BLaER1 treated with 17β-estradiol and CSF1 and Interleukin-3, amounts not matched to agents 10 nM and 100 nM (cell line): Measurements from ENCODE around the gene ANKRD24.
"Not testable (repeated sequence)": the region's sequence is repeated elsewhere in the genome, so short reads cannot be mapped to it uniquely, and the experiment has no call there.

Experiments
- H3K27ac ChIP-seq, 11 experiments: shearing (Covaris generic); formaldehyde crosslinking; 2 replicates each; pipeline ENCODE4 v1.8.1; 2022
- H3K27me3 ChIP-seq, 11 experiments: shearing (Covaris generic); formaldehyde crosslinking; 2 replicates each; pipeline ENCODE4 v1.8.1; 2022
- H3K36me3 ChIP-seq, 11 experiments: shearing (Covaris generic); formaldehyde crosslinking; 2 replicates each; pipeline ENCODE4 v1.8.1; 2022
- H3K4me1 ChIP-seq, 10 experiments: shearing (Covaris generic); formaldehyde crosslinking; 2 replicates each; pipeline ENCODE4 v1.8.1; 2022
- H3K4me2 ChIP-seq, 11 experiments: shearing (Covaris generic); formaldehyde crosslinking; 2 replicates each; pipeline ENCODE4 v1.8.1; 2022
- H3K4me3 ChIP-seq, 10 experiments: shearing (Covaris generic); formaldehyde crosslinking; 2 replicates each; pipeline ENCODE4 v1.8.1; 2022
- H3K9ac ChIP-seq, 11 experiments: shearing (Covaris generic); formaldehyde crosslinking; 2 replicates each; pipeline ENCODE4 v1.8.1; 2022
- H3K9me3 ChIP-seq, 11 experiments: shearing (Covaris generic); formaldehyde crosslinking; replicated peaks in 1 of 11; 2 replicates each; pipeline ENCODE4 v1.8.1; 2022
- H4K20me1 ChIP-seq, 11 experiments: shearing (Covaris generic); formaldehyde crosslinking; 2 replicates each; pipeline ENCODE4 v1.8.1; 2022
- Cebpa-rat ChIP-seq, 11 experiments: shearing (Covaris generic); IDR thresholded peaks; 2 replicates each; pipeline ENCODE4 v1.8.1; 2022

ANKRD24 gene

DNA sequence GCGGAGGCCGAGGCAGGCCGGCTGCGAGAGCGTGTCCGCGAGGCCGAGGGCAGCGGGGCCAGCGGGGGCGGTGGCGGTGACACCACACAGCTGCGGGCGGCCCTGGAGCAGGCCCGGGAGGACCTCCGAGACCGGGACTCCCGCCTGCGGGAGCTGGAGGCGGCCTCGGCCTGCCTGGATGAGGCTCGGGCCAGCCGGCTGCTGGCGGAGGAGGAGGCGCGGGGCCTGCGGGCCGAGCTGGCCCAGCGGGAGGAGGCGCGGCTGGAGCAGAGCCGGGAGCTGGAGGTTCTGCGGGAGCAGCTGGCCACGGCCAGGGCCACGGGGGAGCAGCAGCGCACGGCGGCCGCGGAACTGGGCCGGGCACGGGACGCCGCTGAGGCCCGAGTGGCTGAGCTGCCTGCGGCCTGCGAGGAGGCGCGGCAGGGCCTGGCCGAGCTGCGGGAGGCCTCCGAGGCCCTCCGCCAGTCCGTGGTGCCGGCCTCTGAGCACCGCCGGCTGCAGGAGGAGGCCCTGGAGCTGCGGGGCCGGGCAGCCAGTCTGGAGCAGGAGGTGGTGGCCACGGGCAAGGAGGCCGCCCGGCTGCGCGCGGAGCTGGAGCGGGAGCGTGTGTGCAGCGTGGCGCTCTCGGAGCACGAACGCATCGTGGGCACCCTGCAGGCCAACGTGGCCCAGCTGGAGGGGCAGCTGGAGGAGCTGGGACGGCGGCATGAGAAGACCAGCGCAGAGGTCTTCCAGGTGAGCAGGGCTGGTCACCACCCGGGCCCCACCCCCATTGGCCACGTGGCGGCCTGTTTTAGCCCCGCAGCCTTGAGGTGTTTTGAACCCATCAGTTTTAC lies 35.2 kb downstream of the ANKRD24 start:
- peaks cover 10 to 39% (median 17%) of the 10 kb centered on the region in 10 experiments; a peak in 19 of 20 replicates for H3K4me1 ChIP-seq
- peaks cover 0 to 15% (median 12%) of the 10 kb centered on the region in 11 experiments; a peak in 15 of 22 replicates for H3K9me3 ChIP-seq
- no peak overlapping the region for H3K9ac ChIP-seq
- H3K27ac ChIP-seq = no peak overlapping the region
- no peaks in the 10 kb centered on the region for H3K27me3 ChIP-seq
- TF ChIP-seq Cebpa-rat (IDR thresholded peaks at IDR 0.05) = no peak
- H3K36me3 ChIP-seq = no peaks in the 10 kb centered on the region
- no peak overlapping the region for H3K4me3 ChIP-seq
- no peaks in the 10 kb centered on the region; a peak in 1 of 22 replicates for H4K20me1 ChIP-seq
- no peak overlapping the region for H3K4me2 ChIP-seq

DNA sequence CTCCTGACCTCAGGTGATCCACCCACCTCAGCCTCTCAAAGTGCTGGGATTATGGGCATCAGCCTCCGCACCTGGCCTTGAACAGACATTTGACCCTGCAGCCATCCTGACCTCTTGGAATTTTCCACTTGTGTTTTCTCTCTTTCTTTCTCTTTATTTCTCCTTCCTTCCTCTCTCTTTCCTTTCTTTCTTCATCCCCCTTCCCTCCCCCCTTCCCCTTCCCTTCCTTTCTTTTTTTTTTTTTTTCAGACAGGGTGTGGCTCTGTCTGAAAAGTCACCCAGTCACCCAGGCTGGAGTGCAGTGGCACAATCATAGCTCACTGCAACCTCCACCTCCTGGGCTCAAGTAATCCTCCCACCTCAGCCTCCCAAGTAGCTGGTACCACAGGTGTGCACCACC lies 36.0 kb downstream of the ANKRD24 start:
- H3K27ac ChIP-seq, H3K36me3 ChIP-seq, H3K4me3 ChIP-seq, H4K20me1 ChIP-seq, H3K27me3 ChIP-seq, H3K9ac ChIP-seq: not testable (repeated sequence)
- peaks cover 12 to 42% (median 21%) of the 10 kb centered on the region in 10 experiments; a peak in 19 of 20 replicates for H3K4me1 ChIP-seq
- peaks cover 0 to 15% (median 12%) of the 10 kb centered on the region in 11 experiments; a peak in 15 of 22 replicates for H3K9me3 ChIP-seq
- H3K4me2 ChIP-seq = peak overlapping the region in 2 of 11 experiments; percentile 10 to 26; a peak in 1 of 22 replicates

GRCh38 chr19:4220188-4220587 lies 37.7 kb downstream of the ANKRD24 start:
- Histone ChIP-seq H3K9me3 (peaks cover 0 to 15% (median 12%) of the 10 kb centered on the region in 11 experiments; a peak in 15 of 22 replicates), H3K4me3 (no peak overlapping the region), H3K4me1 (peaks cover 9 to 37% (median 13%) of the 10 kb centered on the region in 10 experiments; a peak in 19 of 20 replicates), H3K27ac (no peak overlapping the region), H3K27me3 (no peaks in the 10 kb centered on the region), H4K20me1 (no peaks in the 10 kb centered on the region; a peak in 1 of 22 replicates), H3K9ac (no peak overlapping the region), H3K4me2 (peak overlapping the region in 1 of 11 experiments; percentile 12; a peak in 2 of 22 replicates), H3K36me3 (no peaks in the 10 kb centered on the region)
- TF ChIP-seq Cebpa-rat (IDR thresholded peaks at IDR 0.05) = no peak

DNA sequence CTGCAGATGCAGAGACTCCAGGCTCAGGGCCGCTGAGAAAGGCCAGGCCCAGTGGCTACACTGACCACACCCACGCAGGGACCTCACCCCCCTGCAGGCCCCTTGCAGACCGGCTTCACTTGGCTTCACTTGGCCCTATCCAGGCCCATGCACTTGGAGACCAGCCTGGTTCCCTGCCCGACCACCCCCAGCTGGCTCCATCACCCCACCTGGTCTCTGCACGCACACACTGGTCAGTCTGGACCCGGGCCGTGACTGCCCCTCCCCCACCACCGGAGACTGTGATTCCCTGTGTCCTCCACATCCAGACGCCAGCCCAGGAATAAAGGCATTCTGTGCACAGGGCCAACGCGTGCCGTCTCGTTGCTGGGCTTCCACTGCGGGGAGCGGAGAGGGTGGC lies 42.0 kb downstream of the ANKRD24 start:
- no peaks in the 10 kb centered on the region; a peak in 2 of 22 replicates for H4K20me1 ChIP-seq
- no peak overlapping the region for H3K4me3 ChIP-seq
- H3K4me1 ChIP-seq = peaks cover 19 to 55% (median 27%) of the 10 kb centered on the region in 10 experiments
- H3K4me2 ChIP-seq = no peak overlapping the region
- H3K9me3 ChIP-seq = no peaks in the 10 kb centered on the region
- H3K27me3 ChIP-seq = no peaks in the 10 kb centered on the region
- no peak for TF ChIP-seq Cebpa-rat (IDR thresholded peaks at IDR 0.05)
- no peak overlapping the region for H3K9ac ChIP-seq
- H3K27ac ChIP-seq = no peak overlapping the region
- H3K36me3 ChIP-seq = no peaks in the 10 kb centered on the region

GRCh38 chr19:4225885-4226284 lies 43.4 kb downstream of the ANKRD24 start:
- TF ChIP-seq Cebpa-rat (IDR thresholded peaks at IDR 0.05) = no peak
- no peaks in the 10 kb centered on the region for H3K36me3 ChIP-seq

GRCh38 chr19:4227771-4228170 lies 45.3 kb downstream of the ANKRD24 start:
- H3K4me1 ChIP-seq = peaks cover 14 to 38% (median 20%) of the 10 kb centered on the region in 10 experiments
- no peaks in the 10 kb centered on the region for H3K9me3 ChIP-seq
- H3K27ac ChIP-seq = peak overlapping the region in 2 of 11 experiments; percentile 63 to 67; a peak in 2 of 22 replicates
- peaks cover 0 to 4% (median 0%) of the 10 kb centered on the region in 11 experiments; a peak in 1 of 22 replicates for H3K36me3 ChIP-seq
- H3K27me3 ChIP-seq = no peaks in the 10 kb centered on the region
- no peaks in the 10 kb centered on the region; a peak in 1 of 22 replicates for H4K20me1 ChIP-seq
- peak overlapping the region in 5 of 11 experiments; percentile 79 to 92 (median 82); a peak in 9 of 22 replicates for H3K4me2 ChIP-seq
- H3K9ac ChIP-seq = peak overlapping the region in 3 of 11 experiments; percentile 49 to 68 (median 65); a peak in 2 of 22 replicates
- no peak overlapping the region for H3K4me3 ChIP-seq
- no peak for TF ChIP-seq Cebpa-rat (IDR thresholded peaks at IDR 0.05)

More at GRCh38 chr19:4225885-4226284, 43.4 kb downstream of the ANKRD24 start:
- H3K9ac ChIP-seq = no peak overlapping the region
- no peaks in the 10 kb centered on the region for H3K27me3 ChIP-seq
- H3K4me1 ChIP-seq = peaks cover 21 to 53% (median 30%) of the 10 kb centered on the region in 10 experiments
- H3K4me2 ChIP-seq = no peak overlapping the region
- H4K20me1 ChIP-seq = no peaks in the 10 kb centered on the region; a peak in 2 of 22 replicates
- H3K4me3 ChIP-seq = no peak overlapping the region
- no peaks in the 10 kb centered on the region for H3K9me3 ChIP-seq
- H3K27ac ChIP-seq = no peak overlapping the region

- Histone ChIP-seq H3K27ac (peak overlapping the region in 5 of 11 experiments; percentile 35 to 67 (median 58); a peak in 9 of 22 replicates), H4K20me1 (no peaks in the 10 kb centered on the region; a peak in 1 of 22 replicates), H3K4me3 (peak overlapping the region in 3 of 10 experiments; percentile 45 to 52 (median 48); a peak in 7 of 20 replicates), H3K4me2 (peak overlapping the region; percentile 56 to 92 (median 75)), H3K9ac (peak overlapping the region in 10 of 11 experiments; percentile 2 to 68 (median 48); a peak in 11 of 22 replicates), H3K4me1 (peaks cover 11 to 43% (median 17%) of the 10 kb centered on the region in 10 experiments), H3K9me3 (no peaks in the 10 kb centered on the region), H3K27me3 (no peaks in the 10 kb centered on the region), H3K36me3 (peaks cover 0 to 4% (median 0%) of the 10 kb centered on the region in 11 experiments; a peak in 1 of 22 replicates)
- TF ChIP-seq Cebpa-rat (IDR thresholded peaks at IDR 0.05) = no peak
Observed at GRCh38 chr19:4228765-4229178, 46.3 kb downstream of the ANKRD24 start.

DNA sequence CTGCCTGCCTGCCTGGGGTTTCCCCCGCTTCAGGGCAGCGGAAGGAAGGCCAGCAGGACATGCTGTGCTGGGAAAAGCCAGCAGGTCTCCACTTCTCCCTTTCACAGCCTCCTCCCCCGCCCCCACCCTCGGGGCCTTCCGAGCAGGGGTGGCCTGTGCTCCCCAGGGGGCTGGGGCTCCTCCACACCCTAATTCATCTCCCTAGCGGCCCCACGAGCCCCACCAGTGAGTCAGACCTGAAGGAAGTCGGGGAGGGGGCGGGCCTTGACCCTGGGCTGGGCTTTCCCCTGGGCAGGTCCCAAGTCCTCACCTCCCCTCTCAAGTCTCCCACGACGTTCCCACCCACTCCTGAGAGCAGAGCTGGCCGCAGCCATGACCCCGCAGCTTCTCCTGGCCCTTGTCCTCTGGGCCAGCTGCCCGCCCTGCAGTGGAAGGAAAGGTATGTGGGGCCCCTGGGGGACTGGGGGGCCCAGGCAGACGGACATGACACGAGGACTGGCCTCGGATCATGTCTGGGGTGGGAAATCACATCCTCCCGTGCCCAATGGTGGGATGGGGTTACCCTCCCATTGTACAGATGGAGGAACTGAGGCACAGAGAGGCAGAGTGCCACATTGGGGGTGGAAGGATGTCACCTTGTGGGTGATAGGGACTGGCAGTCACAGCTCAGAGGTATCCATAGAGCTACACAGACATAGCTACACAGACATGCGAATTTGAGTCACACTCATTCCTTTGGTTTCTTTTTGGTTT lies 46.9 kb downstream of the ANKRD24 start, which contains the start of gene EBI3:
Gene EBI3, plus strand, starts transcription at position 345 of the 753 bp plus-strand sequence. Its CDS starts 28 bp downstream, at position 373.
- peak within 1 kb of the TSS in 5 of 11 experiments; percentile 35 to 67 (median 58); a peak in 9 of 22 replicates for H3K27ac ChIP-seq
- no peaks in the 10 kb centered on the region for H3K9me3 ChIP-seq
- peaks cover 0 to 1% (median 0%) of the 10 kb centered on the region in 11 experiments; a peak in 1 of 22 replicates for H4K20me1 ChIP-seq
- no peak for TF ChIP-seq Cebpa-rat (IDR thresholded peaks at IDR 0.05)
- peaks cover 11 to 49% (median 17%) of the 10 kb centered on the region in 10 experiments for H3K4me1 ChIP-seq
- peak within 1 kb of the TSS in 3 of 10 experiments; percentile 45 to 52 (median 48); a peak in 7 of 20 replicates for H3K4me3 ChIP-seq
- H3K9ac ChIP-seq = peak within 1 kb of the TSS in 10 of 11 experiments; percentile 2 to 68 (median 48); a peak in 11 of 22 replicates
- H3K4me2 ChIP-seq = peak within 1 kb of the TSS; percentile 56 to 92 (median 75)
- peaks cover 0 to 4% (median 0%) of the 10 kb centered on the region in 11 experiments; a peak in 2 of 22 replicates for H3K36me3 ChIP-seq
- H3K27me3 ChIP-seq = no peaks in the 10 kb centered on the region

- peak overlapping the region in 3 of 10 experiments; percentile 45 to 52 (median 48); a peak in 3 of 20 replicates for H3K4me3 ChIP-seq
- peaks cover 11 to 49% (median 17%) of the 10 kb centered on the region in 10 experiments for H3K4me1 ChIP-seq
- not testable (repeated sequence) for H3K9ac ChIP-seq, H3K27me3 ChIP-seq, H3K9me3 ChIP-seq, H4K20me1 ChIP-seq, H3K36me3 ChIP-seq, H3K27ac ChIP-seq
- H3K4me2 ChIP-seq = peak overlapping the region in 3 of 11 experiments; percentile 82 to 92 (median 82); a peak in 4 of 22 replicates
Observed at GRCh38 chr19:4230237-4230636, 47.7 kb downstream of the ANKRD24 start.

DNA sequence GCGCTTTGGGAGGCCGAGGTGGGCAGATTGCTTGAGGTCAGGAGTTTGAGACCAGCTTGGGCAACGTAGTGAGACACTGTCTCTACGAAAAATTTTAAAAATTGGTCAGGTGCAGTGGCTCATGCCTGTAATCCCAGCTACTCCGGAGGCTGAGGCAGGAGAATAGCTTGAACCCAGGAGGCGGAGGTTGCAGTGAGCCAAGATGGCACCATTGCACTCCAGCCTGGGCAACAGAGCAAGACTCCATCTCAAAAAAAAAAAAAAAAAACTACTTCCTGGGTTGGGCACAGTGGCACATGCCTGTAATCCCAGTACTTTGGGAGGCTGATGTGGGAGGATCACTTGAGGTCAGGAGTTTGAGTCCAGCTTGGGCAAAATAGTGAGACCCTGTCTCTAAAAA lies 49.0 kb downstream of the ANKRD24 start:
- not testable (repeated sequence) for H3K4me3 ChIP-seq, H3K27ac ChIP-seq, H3K9ac ChIP-seq, H3K27me3 ChIP-seq, H3K9me3 ChIP-seq, H4K20me1 ChIP-seq
- peak overlapping the region in 2 of 11 experiments; percentile 36 to 82; a peak in 2 of 22 replicates for H3K4me2 ChIP-seq
- H3K4me1 ChIP-seq = peaks cover 11 to 49% (median 17%) of the 10 kb centered on the region in 10 experiments
- H3K36me3 ChIP-seq = peaks cover 0 to 10% (median 0%) of the 10 kb centered on the region in 11 experiments; a peak in 4 of 22 replicates

- not testable (repeated sequence) for H3K27me3 ChIP-seq
Observed at GRCh38 chr19:4232139-4232538, 49.6 kb downstream of the ANKRD24 start.

More at GRCh38 chr19:4232139-4232538, 49.6 kb downstream of the ANKRD24 start:
- not testable (repeated sequence) for H3K9me3 ChIP-seq, H4K20me1 ChIP-seq, H3K4me3 ChIP-seq, H3K9ac ChIP-seq, H3K27ac ChIP-seq
- peaks cover 11 to 46% (median 17%) of the 10 kb centered on the region in 10 experiments for H3K4me1 ChIP-seq
- peaks cover 0 to 16% (median 0%) of the 10 kb centered on the region in 11 experiments; a peak in 5 of 22 replicates for H3K36me3 ChIP-seq
- H3K4me2 ChIP-seq = peak overlapping the region in 2 of 11 experiments; percentile 26 to 82; a peak in 1 of 22 replicates
